ENCODE measurements around the gene KRTAP3-2. TPM values are rescaled to one million over a fixed set of nuclear protein-coding genes. Genes with fewer than 3 reads are reported as not detected.

The KRTAP3-2 gene
- polyA plus RNA-seq, 1 donor from 2014 or later: not detected

DNA sequence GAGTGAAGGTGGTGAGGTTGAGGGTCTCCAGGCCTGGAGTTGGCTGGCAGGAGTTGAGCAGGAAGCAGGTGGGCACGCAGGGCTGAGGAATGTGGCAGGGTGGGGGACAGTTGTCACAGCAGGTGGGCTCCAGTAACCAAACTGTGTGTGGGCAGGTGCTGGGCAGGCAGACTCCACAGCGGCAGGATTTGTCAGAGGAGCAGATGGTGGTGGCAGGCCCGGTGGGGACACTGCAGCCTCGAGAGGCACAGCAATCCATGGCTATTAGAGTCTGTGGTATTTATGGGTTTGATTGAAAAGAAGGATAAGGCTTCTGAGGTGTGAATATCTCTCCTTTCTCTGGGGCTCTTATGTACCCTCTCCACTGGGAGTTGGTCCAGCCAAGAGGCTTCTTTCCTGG is 5.9 kb downstream of the KRTAP3-2 start, which contains the start of gene KRTAP3-3:
Gene KRTAP3-3 (minus strand): TSS at position 326 of the 400 bp plus-strand sequence. CDS start 67 bp downstream, at position 259.
- H4K20me1 ChIP-seq (ENCODE audit: insufficient read depth): no peaks in the 10 kb centered on the region
- no peaks in the 10 kb centered on the region for H3K36me3 ChIP-seq (ENCODE audit: insufficient read depth, low read length)
- no peak within 1 kb of the TSS for H3K9ac ChIP-seq (ENCODE audit: low read length)
- no peak within 1 kb of the TSS for H3K4me2 ChIP-seq (ENCODE audit: low read length)
- no peaks in the 10 kb centered on the region for H3K79me2 ChIP-seq (replicated peaks; ENCODE audit: insufficient read depth, low read length)
- H3K9me3 ChIP-seq (ENCODE audit: low read length): no peaks in the 10 kb centered on the region
- no peaks in the 10 kb centered on the region for H3F3A ChIP-seq (ENCODE audit: insufficient read depth, low read length, poor library complexity, severe bottlenecking)
- H3K27me3 ChIP-seq (ENCODE audit: insufficient read depth, low read depth, low read length): no peaks in the 10 kb centered on the region
- H3K27ac ChIP-seq (ENCODE audit: low read length): no peak within 1 kb of the TSS
- H3K9me2 ChIP-seq (ENCODE audit: insufficient read depth, low read length): no peaks in the 10 kb centered on the region
- no peak within 1 kb of the TSS for H3K4me3 ChIP-seq (ENCODE audit: low read length)
- no peak within 1 kb of the TSS for H2AFZ ChIP-seq (ENCODE audit: low read depth, low read length)
- no peak for TF ChIP-seq TAF1 (IDR thresholded peaks at IDR 0.05; ENCODE audit: low read depth)
- TF ChIP-seq EZH2 (IDR thresholded peaks at IDR 0.05; ENCODE audit: borderline replicate concordance, insufficient read depth, low read length, poor library complexity, severe bottlenecking): no peak
- TF ChIP-seq POLR2AphosphoS5 (IDR thresholded peaks at IDR 0.05): no peak
- TF ChIP-seq MXI1 (conservative IDR thresholded peaks at IDR 0.05; ENCODE audit: poor library complexity, severe bottlenecking): no peak
- TF ChIP-seq EP300 (conservative IDR thresholded peaks at IDR 0.05; ENCODE audit: poor library complexity, severe bottlenecking): no peak
- no peak for TF ChIP-seq SMC3 (conservative IDR thresholded peaks at IDR 0.05; ENCODE audit: poor library complexity)
- TF ChIP-seq, protein P1, sequence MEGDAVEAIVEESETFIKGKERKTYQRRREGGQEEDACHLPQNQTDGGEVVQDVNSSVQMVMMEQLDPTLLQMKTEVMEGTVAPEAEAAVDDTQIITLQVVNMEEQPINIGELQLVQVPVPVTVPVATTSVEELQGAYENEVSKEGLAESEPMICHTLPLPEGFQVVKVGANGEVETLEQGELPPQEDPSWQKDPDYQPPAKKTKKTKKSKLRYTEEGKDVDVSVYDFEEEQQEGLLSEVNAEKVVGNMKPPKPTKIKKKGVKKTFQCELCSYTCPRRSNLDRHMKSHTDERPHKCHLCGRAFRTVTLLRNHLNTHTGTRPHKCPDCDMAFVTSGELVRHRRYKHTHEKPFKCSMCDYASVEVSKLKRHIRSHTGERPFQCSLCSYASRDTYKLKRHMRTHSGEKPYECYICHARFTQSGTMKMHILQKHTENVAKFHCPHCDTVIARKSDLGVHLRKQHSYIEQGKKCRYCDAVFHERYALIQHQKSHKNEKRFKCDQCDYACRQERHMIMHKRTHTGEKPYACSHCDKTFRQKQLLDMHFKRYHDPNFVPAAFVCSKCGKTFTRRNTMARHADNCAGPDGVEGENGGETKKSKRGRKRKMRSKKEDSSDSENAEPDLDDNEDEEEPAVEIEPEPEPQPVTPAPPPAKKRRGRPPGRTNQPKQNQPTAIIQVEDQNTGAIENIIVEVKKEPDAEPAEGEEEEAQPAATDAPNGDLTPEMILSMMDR (IDR thresholded peaks at IDR 0.05; ENCODE audit: poor library complexity, severe bottlenecking): no peak
- TF ChIP-seq, protein P2, sequence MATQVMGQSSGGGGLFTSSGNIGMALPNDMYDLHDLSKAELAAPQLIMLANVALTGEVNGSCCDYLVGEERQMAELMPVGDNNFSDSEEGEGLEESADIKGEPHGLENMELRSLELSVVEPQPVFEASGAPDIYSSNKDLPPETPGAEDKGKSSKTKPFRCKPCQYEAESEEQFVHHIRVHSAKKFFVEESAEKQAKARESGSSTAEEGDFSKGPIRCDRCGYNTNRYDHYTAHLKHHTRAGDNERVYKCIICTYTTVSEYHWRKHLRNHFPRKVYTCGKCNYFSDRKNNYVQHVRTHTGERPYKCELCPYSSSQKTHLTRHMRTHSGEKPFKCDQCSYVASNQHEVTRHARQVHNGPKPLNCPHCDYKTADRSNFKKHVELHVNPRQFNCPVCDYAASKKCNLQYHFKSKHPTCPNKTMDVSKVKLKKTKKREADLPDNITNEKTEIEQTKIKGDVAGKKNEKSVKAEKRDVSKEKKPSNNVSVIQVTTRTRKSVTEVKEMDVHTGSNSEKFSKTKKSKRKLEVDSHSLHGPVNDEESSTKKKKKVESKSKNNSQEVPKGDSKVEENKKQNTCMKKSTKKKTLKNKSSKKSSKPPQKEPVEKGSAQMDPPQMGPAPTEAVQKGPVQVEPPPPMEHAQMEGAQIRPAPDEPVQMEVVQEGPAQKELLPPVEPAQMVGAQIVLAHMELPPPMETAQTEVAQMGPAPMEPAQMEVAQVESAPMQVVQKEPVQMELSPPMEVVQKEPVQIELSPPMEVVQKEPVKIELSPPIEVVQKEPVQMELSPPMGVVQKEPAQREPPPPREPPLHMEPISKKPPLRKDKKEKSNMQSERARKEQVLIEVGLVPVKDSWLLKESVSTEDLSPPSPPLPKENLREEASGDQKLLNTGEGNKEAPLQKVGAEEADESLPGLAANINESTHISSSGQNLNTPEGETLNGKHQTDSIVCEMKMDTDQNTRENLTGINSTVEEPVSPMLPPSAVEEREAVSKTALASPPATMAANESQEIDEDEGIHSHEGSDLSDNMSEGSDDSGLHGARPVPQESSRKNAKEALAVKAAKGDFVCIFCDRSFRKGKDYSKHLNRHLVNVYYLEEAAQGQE (IDR thresholded peaks at IDR 0.05; ENCODE audit: borderline replicate concordance): no peak
- TF ChIP-seq RAD21 (conservative IDR thresholded peaks at IDR 0.05): no peak

DNA sequence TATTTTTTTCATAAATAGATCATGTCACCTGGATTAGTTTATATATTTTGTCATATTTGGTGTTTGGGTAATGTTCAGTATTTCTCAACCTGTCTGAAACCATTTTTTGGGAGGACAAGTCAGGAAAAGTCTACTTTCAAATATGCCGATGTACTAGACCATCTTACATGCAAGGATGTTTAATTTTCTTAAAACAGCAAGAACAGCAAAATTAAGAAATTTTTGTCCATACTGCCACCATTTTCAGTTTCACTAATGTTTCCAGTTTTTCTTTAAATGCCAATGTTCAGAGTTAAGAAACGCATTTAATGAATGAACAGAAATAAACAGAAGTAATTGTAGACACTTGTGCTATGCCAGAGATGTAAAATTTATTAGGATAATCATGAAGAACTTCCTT is 6.6 kb downstream of the KRTAP3-2 start:
- Histone ChIP-seq H3K4me3 (ENCODE audit: low read length) (no peak overlapping the region), H3K27me3 (ENCODE audit: insufficient read depth, low read depth, low read length) (no peaks in the 10 kb centered on the region), H3K36me3 (ENCODE audit: insufficient read depth, low read length) (no peaks in the 10 kb centered on the region)

More for the DNA sequence above, 6.6 kb downstream of the KRTAP3-2 start:
- no peak for TF ChIP-seq EZH2 (IDR thresholded peaks at IDR 0.05; ENCODE audit: borderline replicate concordance, insufficient read depth, low read length, poor library complexity, severe bottlenecking)
- no peak for TF ChIP-seq POLR2AphosphoS5 (IDR thresholded peaks at IDR 0.05)
- no peak for TF ChIP-seq RAD21 (conservative IDR thresholded peaks at IDR 0.05)
- TF ChIP-seq EP300 (conservative IDR thresholded peaks at IDR 0.05; ENCODE audit: poor library complexity, severe bottlenecking): no peak
- no peak for TF ChIP-seq TAF1 (IDR thresholded peaks at IDR 0.05; ENCODE audit: low read depth)
- no peak for TF ChIP-seq SMC3 (conservative IDR thresholded peaks at IDR 0.05; ENCODE audit: poor library complexity)
- TF ChIP-seq, protein P2 (IDR thresholded peaks at IDR 0.05; ENCODE audit: borderline replicate concordance): no peak
- Histone ChIP-seq H3K4me2 (ENCODE audit: low read length) (no peak overlapping the region), H2AFZ (ENCODE audit: low read depth, low read length) (no peak overlapping the region), H3K27ac (ENCODE audit: low read length) (no peak overlapping the region), H4K20me1 (ENCODE audit: insufficient read depth) (no peaks in the 10 kb centered on the region), H3K9me3 (ENCODE audit: low read length) (no peaks in the 10 kb centered on the region), H3K9me2 (ENCODE audit: insufficient read depth, low read length) (no peaks in the 10 kb centered on the region), H3K79me2 (replicated peaks; ENCODE audit: insufficient read depth, low read length) (no peaks in the 10 kb centered on the region), H3F3A (ENCODE audit: insufficient read depth, low read length, poor library complexity, severe bottlenecking) (no peaks in the 10 kb centered on the region), H3K9ac (ENCODE audit: low read length) (no peak overlapping the region)
